Muscle layer of duodenum (tissue), 2 donors: ENCODE results near the gene EIF4E3.
A peak's percentile ranks its signal among the peaks of the same experiment; 100 is the strongest.

ENCODE experiments used
- H3K27ac ChIP-seq: one replicate; pipeline ENCODE4 v1.7.0; 2013; ENCODE audit warnings: mild to moderate bottlenecking, low read length
- H3K27me3 ChIP-seq: one replicate; pipeline ENCODE4 v1.7.0; 2013; ENCODE audit warnings: low read depth, mild to moderate bottlenecking, control low read depth, low read length
- H3K36me3 ChIP-seq, 2 donors: one replicate each; pipeline ENCODE4 v1.7.0; 2013; ENCODE audit warnings: low read length in 2 of 2, control low read depth in 1 of 2, mild to moderate bottlenecking in 1 of 2; ENCODE audit not compliant: insufficient read depth in 2 of 2, control insufficient read depth in 1 of 2
- H3K4me1 ChIP-seq, 2 donors: one replicate each; pipeline ENCODE4 v1.7.0; 2013; ENCODE audit warnings: low read length in 2 of 2, mild to moderate bottlenecking in 2 of 2, control low read depth in 1 of 2, moderate library complexity in 1 of 2; ENCODE audit not compliant: insufficient read depth in 2 of 2, control insufficient read depth in 1 of 2
- H3K4me3 ChIP-seq, 2 donors: one replicate each; pipeline ENCODE4 v1.7.0; 2013; ENCODE audit warnings: low read length in 2 of 2, low read depth in 1 of 2, mild to moderate bottlenecking in 1 of 2
- H3K9me3 ChIP-seq, 2 donors: one replicate each; pipeline ENCODE4 v1.7.0; 2013; ENCODE audit warnings: low read length in 2 of 2, control low read depth in 1 of 2, mild to moderate bottlenecking in 1 of 2; ENCODE audit not compliant: control insufficient read depth in 1 of 2
- donor health status: healthy.

EIF4E3 gene

GRCh38 chr3:71751602-71752001 is 26.4 kb upstream of the EIF4E3 start:
- Histone ChIP-seq H3K4me3 (no peak overlapping the region), H3K27ac (no peak overlapping the region), H3K4me1 (peaks cover 0 to 7% of the 10 kb centered on the region in 2 donors), H3K36me3 (no peaks in the 10 kb centered on the region), H3K9me3 (no peaks in the 10 kb centered on the region), H3K27me3 (peaks cover 18% of the 10 kb centered on the region)

GRCh38 chr3:71744738-71745137 is 19.5 kb upstream of the EIF4E3 start:
- no peak overlapping the region for H3K27ac ChIP-seq
- peaks cover 7 to 28% of the 10 kb centered on the region in 2 donors for H3K9me3 ChIP-seq
- no peaks in the 10 kb centered on the region for H3K27me3 ChIP-seq
- no peak overlapping the region for H3K4me3 ChIP-seq
- no peaks in the 10 kb centered on the region for H3K36me3 ChIP-seq
- no peaks in the 10 kb centered on the region for H3K4me1 ChIP-seq

- H3K27ac ChIP-seq: no peak overlapping the region
- no peak overlapping the region for H3K4me3 ChIP-seq
- H3K9me3 ChIP-seq: peaks cover 7 to 28% of the 10 kb centered on the region in 2 donors
- H3K4me1 ChIP-seq: no peaks in the 10 kb centered on the region
- H3K27me3 ChIP-seq: no peaks in the 10 kb centered on the region
- H3K36me3 ChIP-seq: no peaks in the 10 kb centered on the region
These were observed 17.4 kb upstream of the EIF4E3 start for GRCh38 chr3:71742621-71743020.

- H3K27ac ChIP-seq: no peak overlapping the region
- no peak overlapping the region for H3K4me3 ChIP-seq
- no peaks in the 10 kb centered on the region for H3K27me3 ChIP-seq
- no peaks in the 10 kb centered on the region for H3K36me3 ChIP-seq
- H3K4me1 ChIP-seq: peaks cover 3 to 5% of the 10 kb centered on the region in 2 donors
- no peaks in the 10 kb centered on the region for H3K9me3 ChIP-seq
These were observed 9.7 kb upstream of the EIF4E3 start for GRCh38 chr3:71734881-71735280.

GRCh38 chr3:71733319-71733718 is 8.1 kb upstream of the EIF4E3 start:
- Histone ChIP-seq H3K27ac (no peak overlapping the region), H3K4me3 (no peak overlapping the region), H3K36me3 (no peaks in the 10 kb centered on the region), H3K27me3 (no peaks in the 10 kb centered on the region), H3K4me1 (peaks cover 8 to 11% of the 10 kb centered on the region in 2 donors), H3K9me3 (no peaks in the 10 kb centered on the region)

- H3K27me3 ChIP-seq: no peaks in the 10 kb centered on the region
- H3K4me3 ChIP-seq: no peak overlapping the region
- no peaks in the 10 kb centered on the region for H3K36me3 ChIP-seq
- H3K9me3 ChIP-seq: no peaks in the 10 kb centered on the region
- H3K4me1 ChIP-seq: peaks cover 8 to 11% of the 10 kb centered on the region in 2 donors
- no peak overlapping the region for H3K27ac ChIP-seq
These were observed 7.4 kb upstream of the EIF4E3 start for GRCh38 chr3:71732637-71733036.

- H3K27ac ChIP-seq: no peak overlapping the region
- peaks cover 12 to 16% of the 10 kb centered on the region in 2 donors for H3K4me1 ChIP-seq
- no peaks in the 10 kb centered on the region for H3K27me3 ChIP-seq
- no peak overlapping the region for H3K4me3 ChIP-seq
- H3K9me3 ChIP-seq: no peaks in the 10 kb centered on the region
- H3K36me3 ChIP-seq: no peaks in the 10 kb centered on the region
These were observed 3.6 kb upstream of the EIF4E3 start for GRCh38 chr3:71728632-71729342.

GRCh38 chr3:71726146-71726545 is 944 bp upstream of the EIF4E3 start:
- Histone ChIP-seq H3K27ac (no peak overlapping the region), H3K4me3 (peak overlapping the region; percentile 58 to 68), H3K4me1 (peaks cover 12 to 16% of the 10 kb centered on the region in 2 donors)

GRCh38 chr3:71724584-71725270 is 475 bp downstream of the EIF4E3 start:
- H3K27me3 ChIP-seq: no peaks in the 10 kb centered on the region
- no peaks in the 10 kb centered on the region for H3K9me3 ChIP-seq
- no peak overlapping the region for H3K27ac ChIP-seq
- H3K4me3 ChIP-seq: peak overlapping the region; percentile 85
- H3K4me1 ChIP-seq: peaks cover 7 to 10% of the 10 kb centered on the region in 2 donors
- no peaks in the 10 kb centered on the region for H3K36me3 ChIP-seq

More at GRCh38 chr3:71726146-71726545, 944 bp upstream of the EIF4E3 start:
- Histone ChIP-seq H3K36me3 (no peaks in the 10 kb centered on the region), H3K9me3 (no peaks in the 10 kb centered on the region), H3K27me3 (no peaks in the 10 kb centered on the region)

- Histone ChIP-seq H3K27me3 (no peaks in the 10 kb centered on the region), H3K9me3 (no peaks in the 10 kb centered on the region)
These were observed 1.1 kb downstream of the EIF4E3 start for GRCh38 chr3:71724171-71724453.

GRCh38 chr3:71723452-71724170 is 1.6 kb downstream of the EIF4E3 start:
- H3K36me3 ChIP-seq: no peaks in the 10 kb centered on the region
- no peak overlapping the region for H3K27ac ChIP-seq
- H3K9me3 ChIP-seq: no peaks in the 10 kb centered on the region
- no peaks in the 10 kb centered on the region for H3K27me3 ChIP-seq
- H3K4me3 ChIP-seq: peak overlapping the region; percentile 85
- H3K4me1 ChIP-seq: peaks cover 4 to 6% of the 10 kb centered on the region in 2 donors

More at GRCh38 chr3:71724171-71724453, 1.1 kb downstream of the EIF4E3 start:
- Histone ChIP-seq H3K4me1 (peaks cover 4 to 6% of the 10 kb centered on the region in 2 donors), H3K36me3 (no peaks in the 10 kb centered on the region), H3K27ac (no peak overlapping the region), H3K4me3 (peak overlapping the region; percentile 85)
